ENCODE measurements around the gene GSK3A. TPM values are rescaled to one million over a fixed set of nuclear protein-coding genes. Genes with fewer than 3 reads are reported as not detected.

Gene GSK3A
- total and polyA plus RNA-seq, 9 of the 15 experiments (the other 6 are each of a cell fraction or from before 2014, with no cell fraction given): 0.62 to 90.7 (median 33.3) TPM

DNA sequence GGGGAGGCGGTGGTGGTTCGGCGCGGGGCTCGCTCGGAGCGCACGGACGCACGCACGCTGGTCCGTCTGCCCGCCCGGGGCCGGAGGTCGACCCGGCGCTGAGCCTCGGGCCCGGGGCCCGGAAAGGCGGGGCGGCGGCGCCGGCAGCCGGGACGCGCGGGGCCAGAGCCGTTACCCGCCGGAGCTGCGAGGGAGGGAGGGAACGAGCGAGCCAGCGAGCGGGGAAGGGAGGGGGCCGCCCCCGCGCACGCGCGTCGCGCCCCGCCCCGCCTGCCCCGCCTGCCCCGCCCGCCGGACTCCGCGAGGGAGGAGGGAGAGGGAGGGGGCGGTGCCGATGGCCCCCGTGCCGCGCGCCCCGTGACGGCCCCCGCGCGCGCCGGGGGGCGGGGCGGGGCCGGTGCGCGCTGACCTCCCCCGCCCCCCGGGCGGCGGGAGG, 41.7 kb upstream of the GSK3A start (continued):
- TF ChIP-seq, protein P1, sequence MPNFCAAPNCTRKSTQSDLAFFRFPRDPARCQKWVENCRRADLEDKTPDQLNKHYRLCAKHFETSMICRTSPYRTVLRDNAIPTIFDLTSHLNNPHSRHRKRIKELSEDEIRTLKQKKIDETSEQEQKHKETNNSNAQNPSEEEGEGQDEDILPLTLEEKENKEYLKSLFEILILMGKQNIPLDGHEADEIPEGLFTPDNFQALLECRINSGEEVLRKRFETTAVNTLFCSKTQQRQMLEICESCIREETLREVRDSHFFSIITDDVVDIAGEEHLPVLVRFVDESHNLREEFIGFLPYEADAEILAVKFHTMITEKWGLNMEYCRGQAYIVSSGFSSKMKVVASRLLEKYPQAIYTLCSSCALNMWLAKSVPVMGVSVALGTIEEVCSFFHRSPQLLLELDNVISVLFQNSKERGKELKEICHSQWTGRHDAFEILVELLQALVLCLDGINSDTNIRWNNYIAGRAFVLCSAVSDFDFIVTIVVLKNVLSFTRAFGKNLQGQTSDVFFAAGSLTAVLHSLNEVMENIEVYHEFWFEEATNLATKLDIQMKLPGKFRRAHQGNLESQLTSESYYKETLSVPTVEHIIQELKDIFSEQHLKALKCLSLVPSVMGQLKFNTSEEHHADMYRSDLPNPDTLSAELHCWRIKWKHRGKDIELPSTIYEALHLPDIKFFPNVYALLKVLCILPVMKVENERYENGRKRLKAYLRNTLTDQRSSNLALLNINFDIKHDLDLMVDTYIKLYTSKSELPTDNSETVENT (CRISPR knock-in tag; IDR thresholded peaks at IDR 0.05): peak; percentile 76
- no peak for TF ChIP-seq ZBTB17 (CRISPR knock-in tag; IDR thresholded peaks at IDR 0.05)
- TF ChIP-seq PHF8 (IDR thresholded peaks at IDR 0.05; ENCODE audit: borderline replicate concordance, low read length): peak; percentile 77; the same call in 1 of the 2 replicates
- TF ChIP-seq EZH2 (IDR thresholded peaks at IDR 0.05; ENCODE audit: borderline replicate concordance, low read depth, low read length): no peak
- TF ChIP-seq HMGN3 (IDR thresholded peaks at IDR 0.05; ENCODE audit: borderline replicate concordance, extremely low read depth, insufficient read length, low read depth, low read length): peak; percentile 39
- TF ChIP-seq MXI1 (IDR thresholded peaks at IDR 0.05; ENCODE audit: low read depth, low read length): no peak
- TF ChIP-seq SIN3B (IDR thresholded peaks at IDR 0.05; ENCODE audit: low read depth): 0 out of 2 replicates have a peak, but pooled peaks have one; percentile 30
- TF ChIP-seq NR2C2 (CRISPR knock-in tag; IDR thresholded peaks at IDR 0.05): no peak
- peak; percentile 70 for TF ChIP-seq NR2C2 (tag; IDR thresholded peaks at IDR 0.05)
- peak; percentile 35 for TF ChIP-seq SMAD4 (CRISPR knock-in tag; conservative IDR thresholded peaks at IDR 0.05)
- no peak for TF ChIP-seq ZNF23 (CRISPR knock-in tag; IDR thresholded peaks at IDR 0.05)
- TF ChIP-seq BHLHE40 (IDR thresholded peaks at IDR 0.05; ENCODE audit: low read length): peak; percentile 59; the same call in 1 of the 2 replicates
